Right renal pelvis (tissue), 4 donors: ENCODE results near the gene LMOD2. TPM values are rescaled to one million over a fixed set of nuclear protein-coding genes. Genes with fewer than 3 reads are reported as not detected.
"Not testable (repeated sequence)": the region's sequence is repeated elsewhere in the genome, so short reads cannot be mapped to it uniquely, and the experiment has no call there.

ENCODE experiments used
- DNase-seq, 4 donors: peaks; one replicate each; pipeline ENCODE4 v3.0.0-alpha.2; 2013; ENCODE audit warnings: low read depth in 4 of 4, low spot score in 3 of 4, missing footprints in 1 of 4
- polyA plus RNA-seq, 4 donors: library from polyadenylated mRNA; unstranded; fragments of 120-200 nt; gene quantifications; one replicate each; pipeline ENCODE4 v1.2.1, GENCODE V29; 2013; ENCODE audit not compliant: insufficient read length in 4 of 4

Gene LMOD2, protein sequence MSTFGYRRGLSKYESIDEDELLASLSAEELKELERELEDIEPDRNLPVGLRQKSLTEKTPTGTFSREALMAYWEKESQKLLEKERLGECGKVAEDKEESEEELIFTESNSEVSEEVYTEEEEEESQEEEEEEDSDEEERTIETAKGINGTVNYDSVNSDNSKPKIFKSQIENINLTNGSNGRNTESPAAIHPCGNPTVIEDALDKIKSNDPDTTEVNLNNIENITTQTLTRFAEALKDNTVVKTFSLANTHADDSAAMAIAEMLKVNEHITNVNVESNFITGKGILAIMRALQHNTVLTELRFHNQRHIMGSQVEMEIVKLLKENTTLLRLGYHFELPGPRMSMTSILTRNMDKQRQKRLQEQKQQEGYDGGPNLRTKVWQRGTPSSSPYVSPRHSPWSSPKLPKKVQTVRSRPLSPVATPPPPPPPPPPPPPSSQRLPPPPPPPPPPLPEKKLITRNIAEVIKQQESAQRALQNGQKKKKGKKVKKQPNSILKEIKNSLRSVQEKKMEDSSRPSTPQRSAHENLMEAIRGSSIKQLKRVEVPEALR
- polyA plus RNA-seq = under 1 TPM in 2 of 4 donors, not detected in 2; 0.03 to 0.21 TPM

GRCh38 chr7:123655614-123656013 is at the start of gene LMOD2:
Gene LMOD2, plus strand, starts transcription at chr7:123655866. Its CDS starts 98 bp downstream, at chr7:123655964.
- DNase-seq = no peak

DNA sequence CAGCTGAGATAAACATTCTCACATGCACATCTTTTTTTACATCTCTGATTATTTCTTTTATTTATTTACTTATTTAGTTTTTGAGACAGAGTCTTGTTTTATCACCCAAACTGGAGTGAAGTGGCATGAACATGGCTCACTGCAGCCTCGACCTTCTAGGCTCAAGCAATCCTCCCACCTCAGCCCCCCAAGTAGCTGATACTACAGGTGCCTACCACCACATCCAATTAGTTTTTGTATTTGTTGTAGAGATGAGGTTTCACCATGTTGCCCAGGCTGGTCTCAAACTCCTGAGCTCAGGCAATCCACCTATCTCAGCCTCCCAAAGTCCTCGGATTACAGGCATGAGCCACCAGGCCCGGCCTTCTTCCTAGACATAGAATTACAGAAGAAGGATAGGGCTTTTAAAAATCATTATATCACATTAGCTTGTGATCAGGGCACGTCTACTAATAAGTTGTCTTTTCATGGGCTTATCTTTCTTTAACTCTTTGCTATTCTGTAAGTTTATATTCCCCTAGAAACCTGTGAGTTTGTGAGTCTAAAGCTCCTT is 48.2 kb upstream of the LMOD2 start:
- no peak for DNase-seq

- no peak for DNase-seq
These were observed 46.4 kb upstream of the LMOD2 start for GRCh38 chr7:123608991-123609882.

DNA sequence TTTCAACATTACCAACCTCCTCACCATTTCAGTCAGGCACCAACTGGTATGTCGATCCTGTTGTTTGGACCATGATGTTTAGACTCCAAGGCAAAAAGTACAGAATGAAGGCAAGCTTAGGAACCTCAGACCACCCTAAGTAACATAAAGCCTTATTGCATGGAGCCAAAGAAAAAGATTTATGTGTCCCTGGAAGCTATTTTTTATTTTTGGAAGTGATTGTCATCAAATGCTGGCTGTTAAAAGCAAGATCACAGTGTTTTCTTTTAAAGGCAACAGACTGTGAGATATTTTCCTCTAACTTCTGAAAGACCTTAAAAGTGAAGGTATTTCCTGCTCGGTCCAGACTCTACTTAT is 45.8 kb upstream of the LMOD2 start:
- no peak for DNase-seq

GRCh38 chr7:123612024-123612423 is 43.6 kb upstream of the LMOD2 start:
- no peak for DNase-seq

- DNase-seq = no peak
These were observed 40.3 kb upstream of the LMOD2 start for GRCh38 chr7:123615344-123615743.

DNA sequence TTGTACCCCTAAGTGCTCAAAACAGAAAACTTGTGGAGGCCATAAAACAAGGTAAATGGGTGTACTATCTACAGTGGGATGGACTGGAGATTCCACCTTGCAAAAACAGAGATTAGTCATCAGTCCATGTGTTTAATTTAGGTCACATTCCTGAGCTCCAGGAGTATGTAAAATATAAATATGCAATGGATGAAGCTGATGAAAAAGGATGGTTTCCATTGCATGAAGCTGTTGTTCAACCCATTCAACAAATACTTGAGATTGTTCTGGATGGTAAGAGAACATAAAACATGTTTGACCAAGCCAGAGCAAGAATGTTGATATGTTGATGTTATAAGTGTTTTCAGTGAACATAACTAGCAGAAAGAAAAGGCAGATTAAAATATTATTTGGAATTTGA is 39.4 kb upstream of the LMOD2 start:
- DNase-seq = no peak

- DNase-seq = no peak
These were observed 34.0 kb upstream of the LMOD2 start for GRCh38 chr7:123621707-123622106.

GRCh38 chr7:123622660-123623386 is 32.8 kb upstream of the LMOD2 start:
- no peak for DNase-seq

DNA sequence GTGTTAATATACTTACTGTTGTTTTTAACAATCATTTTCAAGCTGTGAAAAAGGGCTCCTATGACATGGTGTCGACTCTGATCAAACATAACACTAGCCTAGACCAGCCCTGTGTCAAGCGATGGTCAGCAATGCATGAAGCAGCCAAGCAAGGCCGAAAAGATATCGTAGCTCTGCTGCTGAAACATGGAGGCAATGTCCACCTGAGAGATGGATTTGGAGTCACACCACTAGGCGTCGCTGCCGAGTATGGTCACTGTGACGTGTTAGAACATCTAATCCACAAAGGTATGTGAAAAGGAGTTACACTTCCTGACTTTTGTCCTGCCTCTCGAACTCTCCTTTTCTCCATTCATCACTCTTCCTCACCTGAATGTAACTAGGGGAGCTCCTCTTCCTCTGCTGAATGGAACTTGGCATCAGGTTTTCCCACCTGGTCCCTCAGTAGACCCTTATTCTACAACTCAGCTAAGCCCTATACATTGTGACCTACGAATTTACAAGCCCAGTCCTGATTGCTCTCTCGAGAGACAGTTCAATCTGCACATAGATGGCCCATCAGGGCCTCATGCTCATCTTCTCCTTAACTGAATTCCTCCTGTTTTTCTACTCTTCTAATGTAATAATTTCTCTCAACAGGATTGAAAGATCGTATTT is 31.0 kb upstream of the LMOD2 start:
- no peak for DNase-seq

DNA sequence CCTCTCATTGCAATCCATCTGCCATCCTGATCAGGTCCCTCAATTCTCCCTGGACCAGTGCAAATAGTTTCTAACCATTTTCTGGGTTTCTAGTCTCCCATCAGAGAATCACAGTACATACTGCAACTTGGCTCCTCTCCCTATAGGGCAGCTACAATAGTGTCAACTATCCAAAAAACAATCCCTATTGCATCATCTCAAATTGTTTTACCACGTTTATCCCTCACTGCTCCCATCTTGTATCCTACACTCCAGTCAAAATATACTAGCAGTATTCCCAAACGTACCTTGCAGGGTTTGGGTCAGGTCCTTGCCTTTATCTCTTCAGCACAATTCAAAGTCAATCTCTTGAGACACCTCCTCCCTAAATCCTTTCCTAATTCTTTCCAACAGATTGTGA is 30.4 kb upstream of the LMOD2 start:
- no peak for DNase-seq

- DNase-seq = no peak
These were observed 27.8 kb upstream of the LMOD2 start for GRCh38 chr7:123627851-123628250.

GRCh38 chr7:123628829-123629228 is 26.8 kb upstream of the LMOD2 start:
- no peak for DNase-seq

DNA sequence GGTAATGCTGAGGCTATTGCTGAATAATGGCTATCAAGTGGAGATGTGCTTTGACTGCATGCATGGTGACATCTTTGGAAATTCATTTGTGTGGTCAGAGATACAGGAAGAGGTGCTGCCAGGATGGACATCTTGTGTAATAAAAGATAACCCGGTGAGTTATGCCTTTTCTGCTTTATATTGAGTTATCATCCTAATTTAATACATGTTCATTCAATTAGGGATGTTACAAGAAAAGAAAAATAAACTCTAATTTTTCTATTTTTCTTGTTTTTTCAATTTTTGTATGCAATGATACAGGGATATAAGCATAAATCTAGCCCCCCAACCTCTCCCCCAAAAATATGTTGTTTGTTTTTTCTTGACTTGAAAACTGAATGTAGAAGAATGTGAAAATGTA is 26.4 kb upstream of the LMOD2 start:
- DNase-seq = no peak

DNA sequence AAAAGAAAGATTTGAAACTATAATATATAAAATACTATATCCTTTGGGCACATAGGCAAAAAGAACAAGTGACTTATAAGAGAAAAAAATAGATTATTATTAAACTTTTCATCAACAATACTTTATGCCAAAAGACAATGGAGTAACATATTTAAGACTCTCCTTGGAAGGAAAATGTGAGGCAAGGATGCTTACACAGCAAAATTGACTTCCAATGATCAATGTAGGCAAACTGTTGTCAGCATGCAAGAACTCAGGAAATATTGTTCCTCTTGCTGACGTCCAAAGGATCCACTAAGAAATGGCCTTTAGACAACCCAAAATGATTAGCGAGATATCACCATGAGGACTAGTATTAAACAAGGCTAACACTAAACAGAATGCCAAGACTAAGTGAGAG is 22.9 kb upstream of the LMOD2 start:
- no peak for DNase-seq

- DNase-seq = no peak
These were observed 22.1 kb upstream of the LMOD2 start for GRCh38 chr7:123633553-123633952.

- DNase-seq = not testable (repeated sequence)
These were observed 21.6 kb upstream of the LMOD2 start for GRCh38 chr7:123634011-123634573.

DNA sequence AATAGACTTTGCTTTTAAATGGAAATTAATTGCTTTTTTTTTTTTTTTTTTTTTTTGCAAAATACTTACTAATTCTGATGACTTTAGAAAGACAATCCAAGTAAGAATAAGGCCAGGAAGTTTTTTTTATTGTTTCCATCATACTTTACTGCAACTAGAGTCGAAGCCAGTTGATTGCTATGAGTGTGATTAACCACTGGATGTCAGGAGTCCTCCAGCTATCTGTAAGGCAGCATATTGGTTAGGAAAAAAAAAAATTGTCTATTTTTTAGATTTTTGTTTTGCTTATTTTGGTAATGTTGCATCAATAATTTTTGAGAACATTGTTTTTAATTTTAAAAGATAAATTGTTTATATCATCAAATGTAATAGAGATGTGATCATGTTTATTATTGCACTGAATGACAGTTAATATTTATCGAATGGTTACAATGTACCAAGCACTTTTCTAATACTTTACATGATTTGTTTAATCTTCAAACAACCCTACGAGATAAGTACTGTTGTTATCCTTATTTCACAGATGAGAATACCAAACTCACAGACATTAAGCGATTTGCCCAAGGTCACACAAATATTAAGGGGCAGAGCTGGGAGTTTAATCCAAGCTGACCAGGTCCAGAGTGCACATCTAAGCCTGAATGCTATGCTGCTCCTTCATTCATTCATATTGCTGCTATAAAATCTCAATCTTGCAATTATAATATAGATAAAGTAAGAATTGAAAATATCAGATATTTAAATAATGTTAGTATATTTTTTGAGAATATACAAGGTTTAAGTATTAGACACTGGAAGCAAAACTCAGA is 19.9 kb upstream of the LMOD2 start:
- DNase-seq = no peak

GRCh38 chr7:123637203-123637602 is 18.5 kb upstream of the LMOD2 start:
- DNase-seq = no peak
